T-helper 9 cell (primary cell): ENCODE data around the gene NPRL2.

ENCODE experiments used
- DNase-seq: peaks from one replicate; pipeline ENCODE4 v3.0.0-alpha.2; 2020

NPRL2 gene

GRCh38 chr3:50303013-50303815 is 47.4 kb downstream of the NPRL2 start, which contains the start of gene HYAL1:
Gene HYAL1, minus strand, starts transcription at chr3:50303574. Its CDS starts 618 bp downstream, at chr3:50302956.
- DNase-seq, result no peak

- DNase-seq, result no peak
Measured at GRCh38 chr3:50302095-50303012, 48.2 kb downstream of the NPRL2 start.

GRCh38 chr3:50300681-50301254 is 49.8 kb downstream of the NPRL2 start:
- no peak for DNase-seq

- no peak for DNase-seq
Measured at GRCh38 chr3:50299929-50300680, 50.5 kb downstream of the NPRL2 start.

GRCh38 chr3:50299638-50299928 is 51.0 kb downstream of the NPRL2 start:
- DNase-seq, result no peak

- peak; percentile 99 for DNase-seq
Measured at GRCh38 chr3:50298836-50299637, 51.5 kb downstream of the NPRL2 start, which contains the start of the genes HYAL3 and NAA80. Gene HYAL3, minus strand, starts transcription at chr3:50299405. Its CDS starts 3,803 bp downstream, at chr3:50295602. Gene NAA80, minus strand, starts transcription at chr3:50299405. Its CDS starts 1,942 bp downstream, at chr3:50297463.

GRCh38 chr3:50297896-50298725 is 52.5 kb downstream of the NPRL2 start:
- no peak for DNase-seq

GRCh38 chr3:50297384-50297775 is 53.2 kb downstream of the NPRL2 start:
- DNase-seq, result no peak
